C4-2B (cell line): ENCODE results near the gene ODF2.

ENCODE experiments used
- CTCF ChIP-seq: fragments of 450-650 bp; conservative IDR thresholded peaks from 2 replicates; pipeline ENCODE4 v1.5.1; 2017; ENCODE audit warnings: mild to moderate bottlenecking
- ZFX ChIP-seq: fragments of 450-650 bp; IDR thresholded peaks from 2 replicates; pipeline ENCODE4 v1.6.1; 2017

- TF ChIP-seq CTCF (no peak), ZFX (no peak)
These were observed 73.4 kb downstream of the ODF2 start for GRCh38 chr9:128529191-128529590.
